SK-N-SH treated with all-trans-retinoic acid at 6 μM for 48 hours (cell line): ENCODE data around the gene ALMS1.

Experiments used
- OSR1 ChIP-seq: fragments of 250-450 bp; sonication (Bioruptor Pico); IDR thresholded peaks from 2 replicates; pipeline ENCODE4 v1.8.0; 2022; ENCODE audit warnings: moderate library complexity, mild to moderate bottlenecking, inconsistent platforms
- PPARA ChIP-seq: fragments of 250-450 bp; sonication (Bioruptor Pico); IDR thresholded peaks from 2 replicates; pipeline ENCODE4 v1.5.0; 2020; ENCODE audit warnings: mild to moderate bottlenecking, borderline replicate concordance
- SNAI2 ChIP-seq: fragments of 250-450 bp; sonication (Bioruptor Pico); IDR thresholded peaks from 2 replicates; pipeline ENCODE4 v1.5.0; 2020; ENCODE audit warnings: mild to moderate bottlenecking, moderate library complexity
- ZFP30 ChIP-seq: fragments of 450-650 bp; formaldehyde crosslinking; IDR thresholded peaks from 2 replicates; pipeline ENCODE4 v1.5.0; 2022; ENCODE audit warnings: mild to moderate bottlenecking, moderate library complexity
- ZNF565 ChIP-seq: fragments of 450-650 bp; formaldehyde crosslinking; conservative IDR thresholded peaks from 2 replicates; pipeline ENCODE4 v1.5.0; 2020; ENCODE audit warnings: low read depth, mild to moderate bottlenecking, moderate library complexity
- TF ChIP-seq, protein P1 (sequence below): fragments of 250-450 bp; sonication (Bioruptor Pico); IDR thresholded peaks from 2 replicates; pipeline ENCODE4 v1.5.1; 2021; ENCODE audit warnings: mild to moderate bottlenecking, moderate library complexity
- TF ChIP-seq, protein P2 (sequence below): fragments of 250-450 bp; sonication (Bioruptor Pico); IDR thresholded peaks from 2 replicates; pipeline ENCODE4 v1.8.0; 2020; ENCODE audit warnings: mild to moderate bottlenecking, moderate library complexity, borderline replicate concordance

DNA sequence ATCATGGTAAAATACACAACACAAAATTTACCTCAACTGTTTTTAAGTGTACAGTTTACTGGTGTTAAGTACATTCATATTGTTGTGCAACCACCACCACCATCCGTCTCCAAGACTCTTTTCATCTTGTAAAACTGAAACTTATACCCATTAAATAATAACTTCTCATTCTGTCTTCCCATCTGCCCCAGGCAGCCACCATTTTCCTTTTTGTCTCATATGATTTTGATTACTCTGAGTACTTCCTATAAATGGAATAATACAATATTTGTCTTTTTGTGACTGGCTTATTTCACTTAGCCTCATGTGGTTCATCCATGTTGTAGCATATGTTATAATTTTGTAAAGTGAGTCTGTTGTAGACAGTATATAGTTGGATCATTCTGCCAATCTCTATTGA is 82.7 kb downstream of the ALMS1 start:
- TF ChIP-seq, protein P1, sequence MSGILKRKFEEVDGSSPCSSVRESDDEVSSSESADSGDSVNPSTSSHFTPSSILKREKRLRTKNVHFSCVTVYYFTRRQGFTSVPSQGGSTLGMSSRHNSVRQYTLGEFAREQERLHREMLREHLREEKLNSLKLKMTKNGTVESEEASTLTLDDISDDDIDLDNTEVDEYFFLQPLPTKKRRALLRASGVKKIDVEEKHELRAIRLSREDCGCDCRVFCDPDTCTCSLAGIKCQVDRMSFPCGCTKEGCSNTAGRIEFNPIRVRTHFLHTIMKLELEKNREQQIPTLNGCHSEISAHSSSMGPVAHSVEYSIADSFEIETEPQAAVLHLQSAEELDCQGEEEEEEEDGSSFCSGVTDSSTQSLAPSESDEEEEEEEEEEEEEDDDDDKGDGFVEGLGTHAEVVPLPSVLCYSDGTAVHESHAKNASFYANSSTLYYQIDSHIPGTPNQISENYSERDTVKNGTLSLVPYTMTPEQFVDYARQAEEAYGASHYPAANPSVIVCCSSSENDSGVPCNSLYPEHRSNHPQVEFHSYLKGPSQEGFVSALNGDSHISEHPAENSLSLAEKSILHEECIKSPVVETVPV (CRISPR knock-in tag) = no peak
- TF ChIP-seq SNAI2 (no peak), ZNF565 (CRISPR knock-in tag) (no peak), OSR1 (no peak), PPARA (CRISPR knock-in tag) (no peak), ZFP30 (CRISPR knock-in tag) (no peak)
- TF ChIP-seq, protein P2, sequence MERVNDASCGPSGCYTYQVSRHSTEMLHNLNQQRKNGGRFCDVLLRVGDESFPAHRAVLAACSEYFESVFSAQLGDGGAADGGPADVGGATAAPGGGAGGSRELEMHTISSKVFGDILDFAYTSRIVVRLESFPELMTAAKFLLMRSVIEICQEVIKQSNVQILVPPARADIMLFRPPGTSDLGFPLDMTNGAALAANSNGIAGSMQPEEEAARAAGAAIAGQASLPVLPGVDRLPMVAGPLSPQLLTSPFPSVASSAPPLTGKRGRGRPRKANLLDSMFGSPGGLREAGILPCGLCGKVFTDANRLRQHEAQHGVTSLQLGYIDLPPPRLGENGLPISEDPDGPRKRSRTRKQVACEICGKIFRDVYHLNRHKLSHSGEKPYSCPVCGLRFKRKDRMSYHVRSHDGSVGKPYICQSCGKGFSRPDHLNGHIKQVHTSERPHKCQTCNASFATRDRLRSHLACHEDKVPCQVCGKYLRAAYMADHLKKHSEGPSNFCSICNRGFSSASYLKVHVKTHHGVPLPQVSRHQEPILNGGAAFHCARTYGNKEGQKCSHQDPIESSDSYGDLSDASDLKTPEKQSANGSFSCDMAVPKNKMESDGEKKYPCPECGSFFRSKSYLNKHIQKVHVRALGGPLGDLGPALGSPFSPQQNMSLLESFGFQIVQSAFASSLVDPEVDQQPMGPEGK (CRISPR knock-in tag) = no peak
